ENCODE measurements around the gene CCDC33. TPM values are rescaled to one million over a fixed set of nuclear protein-coding genes. Genes with fewer than 3 reads are reported as not detected.

CCDC33 gene
- total RNA-seq, 1 experiment from 2014 or later = 0.22 TPM

DNA sequence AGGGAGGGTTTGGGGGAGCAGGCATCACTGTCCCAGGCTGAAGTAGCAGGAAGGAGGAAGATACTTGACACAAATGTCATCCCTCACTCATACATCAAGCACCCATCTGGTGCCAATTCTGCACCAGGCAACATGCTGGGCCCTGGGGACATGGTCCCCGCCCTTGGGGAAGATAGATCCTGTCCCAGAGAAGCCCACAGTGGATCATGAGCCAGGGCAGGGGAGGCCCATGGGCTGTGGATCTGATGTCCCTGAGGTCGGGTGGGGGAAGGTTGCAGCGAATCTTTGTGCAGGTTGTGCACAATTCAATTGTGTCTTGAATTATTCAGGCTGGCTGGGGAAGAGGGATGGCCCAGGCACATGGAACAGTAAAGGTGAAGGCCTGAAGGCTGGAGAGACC, 6.4 kb upstream of the CCDC33 start:
- no peak for DNase-seq (ENCODE audit: low read depth)

DNA sequence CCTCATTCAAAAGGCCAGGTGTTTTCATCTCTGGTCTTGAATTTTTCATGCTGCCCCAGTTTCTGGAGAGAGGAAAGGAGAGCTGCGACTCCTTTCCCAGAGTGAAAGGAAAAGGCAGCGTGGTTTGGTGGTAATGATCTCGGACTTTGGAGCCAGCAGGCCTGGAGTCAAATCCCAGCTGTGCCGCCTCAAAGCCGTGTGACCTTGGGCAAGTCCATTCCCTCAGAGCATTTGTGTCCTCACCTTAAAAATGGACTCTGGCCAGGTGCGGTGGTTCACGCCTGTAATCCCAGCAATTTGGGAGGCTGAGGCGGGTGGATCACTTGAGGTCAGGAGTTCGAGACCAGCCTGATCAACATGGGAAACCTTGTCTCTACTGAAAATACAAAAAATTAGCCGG, 4.7 kb upstream of the CCDC33 start:
- DNase-seq (ENCODE audit: low read depth) = no peak

- no peak for DNase-seq (ENCODE audit: low read depth)
These were observed 2.8 kb upstream of the CCDC33 start for GRCh38 chr15:74233373-74233772.

GRCh38 chr15:74233851-74234597, 2.1 kb upstream of the CCDC33 start:
- DNase-seq (ENCODE audit: low read depth) = no peak

GRCh38 chr15:74234598-74234875, 1.6 kb upstream of the CCDC33 start:
- DNase-seq (ENCODE audit: low read depth) = no peak

GRCh38 chr15:74239051-74239705, 3.1 kb downstream of the CCDC33 start:
- no peak for DNase-seq (ENCODE audit: low read depth)

GRCh38 chr15:74240002-74240568, 4.0 kb downstream of the CCDC33 start:
- DNase-seq (ENCODE audit: low read depth) = peak; percentile 99

GRCh38 chr15:74240897-74241614, 4.9 kb downstream of the CCDC33 start:
- peak; percentile 48 for DNase-seq (ENCODE audit: low read depth)

GRCh38 chr15:74242441-74243185, 6.5 kb downstream of the CCDC33 start:
- peak; percentile 82 for DNase-seq (ENCODE audit: low read depth)

- no peak for DNase-seq (ENCODE audit: low read depth)
These were observed 7.3 kb downstream of the CCDC33 start for GRCh38 chr15:74243431-74243830.

DNA sequence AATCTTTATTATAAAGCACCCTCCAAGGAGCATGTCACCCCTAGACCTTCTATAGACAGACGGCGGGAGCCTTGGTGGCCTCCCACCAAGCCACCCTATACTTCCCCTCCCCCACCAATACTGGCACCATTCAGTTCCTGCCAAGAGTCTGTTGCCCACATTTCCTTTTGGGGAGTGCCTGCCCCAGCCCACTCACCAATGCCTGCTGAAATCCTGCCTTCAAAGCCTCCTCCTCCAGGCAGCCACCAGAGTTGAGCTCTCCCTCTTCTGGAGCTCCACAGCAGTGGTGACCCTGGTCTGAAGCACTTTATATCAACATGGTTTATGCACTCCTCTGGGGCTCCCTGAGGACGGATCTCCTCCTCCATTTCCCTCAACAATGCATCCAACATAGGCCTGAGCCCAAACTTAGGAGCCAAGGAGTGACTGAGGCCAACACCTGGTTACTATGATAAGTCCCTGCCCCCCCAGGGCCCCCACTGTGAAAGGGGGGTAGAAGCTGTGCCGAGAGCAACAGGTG, 8.8 kb downstream of the CCDC33 start:
- no peak for DNase-seq (ENCODE audit: low read depth)

DNA sequence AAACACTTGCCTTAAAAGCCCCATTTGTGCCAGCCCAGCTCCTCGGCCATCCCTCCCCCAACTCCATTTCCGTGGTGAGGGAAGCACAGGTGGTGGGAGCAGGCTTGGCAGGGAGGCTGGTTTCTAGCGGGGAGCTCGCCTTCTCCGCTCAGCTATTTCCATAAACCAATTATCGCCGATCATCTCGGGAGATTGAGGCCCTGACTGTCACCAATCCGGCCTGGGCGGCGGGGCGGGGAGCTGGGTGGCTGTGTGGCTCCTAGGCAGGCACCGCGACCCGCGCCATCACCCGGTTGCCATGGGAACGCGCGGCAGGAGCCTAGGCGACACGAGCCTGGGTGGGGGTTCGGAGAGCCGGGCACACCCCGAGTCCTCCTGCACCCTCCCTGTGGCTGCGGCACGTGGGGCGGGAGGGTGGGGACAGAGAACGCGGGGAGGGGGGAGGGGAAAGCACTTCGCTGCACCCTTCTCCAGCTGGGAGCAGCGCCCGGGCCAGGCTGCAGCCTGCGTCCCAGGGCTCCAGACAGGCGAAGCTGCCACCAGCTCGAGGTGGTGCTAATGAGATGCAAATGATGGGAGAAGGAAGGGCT, 9.3 kb downstream of the CCDC33 start:
- no peak for DNase-seq (ENCODE audit: low read depth)

DNA sequence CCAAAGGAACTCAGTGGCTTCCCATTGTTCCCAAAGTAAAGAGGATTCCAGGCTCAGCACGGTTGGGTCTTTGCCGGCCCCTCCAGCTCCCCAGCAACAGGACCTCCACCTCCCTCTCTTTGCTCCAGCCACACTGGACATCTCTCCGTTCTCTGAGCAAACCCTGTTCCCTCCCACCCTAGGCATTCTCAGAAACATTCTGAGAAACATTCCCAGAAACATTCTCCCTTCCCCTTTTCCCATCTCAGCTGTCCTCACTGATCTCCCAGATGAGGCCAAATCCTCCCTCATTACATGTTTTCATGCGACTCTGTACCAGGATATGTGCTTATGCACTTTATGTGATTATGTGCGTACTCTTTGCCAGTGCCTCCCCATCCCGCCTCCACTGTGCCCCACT, 14.1 kb downstream of the CCDC33 start:
- no peak for DNase-seq (ENCODE audit: low read depth)

DNA sequence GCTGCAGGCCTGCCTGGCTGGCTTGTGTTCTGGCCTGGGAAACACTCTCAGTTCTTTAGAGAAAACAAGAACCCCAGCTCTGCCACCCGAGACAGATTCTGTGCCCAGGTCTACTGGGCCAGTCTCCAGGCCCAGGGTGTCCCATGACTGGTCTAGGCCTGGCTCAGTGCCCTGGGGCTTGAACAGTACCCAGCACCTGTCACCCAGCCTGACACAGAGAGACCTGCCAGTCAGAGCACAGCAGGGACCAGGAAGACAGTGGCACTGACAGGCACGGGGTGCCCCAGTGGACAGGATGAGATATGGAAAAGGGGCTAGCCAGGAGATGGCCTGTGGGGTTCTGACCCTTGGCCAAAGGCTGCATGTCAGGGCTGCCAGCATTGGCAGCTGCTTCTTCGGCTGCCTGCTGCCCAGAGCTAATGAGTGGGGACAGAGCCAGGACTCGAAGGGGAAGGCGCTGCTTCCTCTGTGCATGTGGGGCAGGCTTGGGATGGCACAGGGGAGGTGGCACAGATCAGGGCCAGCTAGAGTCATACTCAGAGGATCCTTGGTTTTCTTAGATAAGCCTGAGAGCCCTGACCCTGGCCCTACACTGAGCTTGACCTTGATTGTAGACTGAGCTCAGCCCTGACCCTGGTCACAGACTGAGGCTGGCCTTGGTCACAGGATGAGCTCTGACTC, 15.1 kb downstream of the CCDC33 start:
- DNase-seq (ENCODE audit: low read depth) = no peak

DNA sequence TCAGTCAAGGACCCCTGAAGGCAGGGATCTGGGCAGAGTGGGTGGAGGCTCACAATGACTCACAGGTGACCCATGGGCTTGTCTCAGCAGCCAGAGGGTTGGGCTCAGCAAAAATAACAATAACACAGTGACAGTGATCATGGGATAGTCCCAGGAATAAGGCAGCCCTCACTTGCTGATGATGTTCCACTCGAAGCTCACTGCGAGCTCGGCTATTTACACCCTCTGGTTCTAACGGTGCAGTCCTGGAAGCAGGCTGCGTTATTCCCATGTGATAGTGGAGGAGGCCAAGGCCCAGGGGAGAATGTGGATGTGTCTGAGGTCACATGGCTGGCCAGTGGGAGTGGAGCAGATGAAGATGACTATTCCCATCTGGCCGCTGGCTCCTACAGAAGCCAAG, 16.2 kb downstream of the CCDC33 start:
- DNase-seq (ENCODE audit: low read depth) = no peak

DNA sequence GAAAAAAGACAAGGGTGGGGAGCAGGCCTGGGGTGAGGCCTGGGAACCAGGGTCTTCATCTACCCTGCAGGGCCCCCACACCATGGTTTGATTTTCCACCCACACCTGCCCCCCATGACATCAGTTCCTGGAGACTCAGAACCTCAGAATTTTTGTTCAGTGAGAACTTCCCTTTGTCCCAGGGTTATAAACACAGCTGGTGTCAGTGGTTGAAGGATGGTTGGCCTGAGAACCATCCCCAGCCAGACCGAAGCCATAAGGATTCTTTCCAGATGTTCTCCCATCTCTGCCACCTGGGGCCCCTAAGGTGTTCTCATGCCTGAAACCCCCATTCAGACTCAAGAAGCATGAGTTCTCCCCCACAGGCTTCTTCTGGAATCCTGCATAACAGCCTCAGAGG, 16.6 kb downstream of the CCDC33 start:
- DNase-seq (ENCODE audit: low read depth) = no peak

- DNase-seq (ENCODE audit: low read depth) = no peak
These were observed 17.2 kb downstream of the CCDC33 start for GRCh38 chr15:74253211-74253921.

DNA sequence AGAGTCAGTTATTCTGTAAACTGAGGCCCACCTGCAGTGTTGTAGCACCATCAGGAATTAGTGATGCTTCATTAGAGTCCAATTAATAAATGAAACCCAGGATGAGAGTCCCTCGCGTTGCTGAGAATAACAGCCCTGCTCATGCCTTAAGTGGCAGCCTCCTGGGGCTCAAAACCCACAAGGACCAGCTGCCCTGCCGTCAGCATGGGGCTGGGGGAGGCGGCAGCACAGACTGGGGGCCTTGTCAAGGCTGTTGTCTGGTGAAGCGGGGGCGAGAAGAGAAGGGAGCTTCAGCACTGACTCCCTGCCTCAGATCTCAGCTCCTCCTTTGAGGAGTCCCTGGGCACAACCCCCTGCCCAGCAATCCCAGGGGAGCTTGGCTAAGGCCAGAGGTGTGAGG, 21.0 kb downstream of the CCDC33 start:
- no peak for DNase-seq (ENCODE audit: low read depth)

- DNase-seq (ENCODE audit: low read depth) = no peak
These were observed 21.5 kb downstream of the CCDC33 start for GRCh38 chr15:74257623-74258022.
